Measurements from ENCODE around the gene ERBB2.

DNA sequence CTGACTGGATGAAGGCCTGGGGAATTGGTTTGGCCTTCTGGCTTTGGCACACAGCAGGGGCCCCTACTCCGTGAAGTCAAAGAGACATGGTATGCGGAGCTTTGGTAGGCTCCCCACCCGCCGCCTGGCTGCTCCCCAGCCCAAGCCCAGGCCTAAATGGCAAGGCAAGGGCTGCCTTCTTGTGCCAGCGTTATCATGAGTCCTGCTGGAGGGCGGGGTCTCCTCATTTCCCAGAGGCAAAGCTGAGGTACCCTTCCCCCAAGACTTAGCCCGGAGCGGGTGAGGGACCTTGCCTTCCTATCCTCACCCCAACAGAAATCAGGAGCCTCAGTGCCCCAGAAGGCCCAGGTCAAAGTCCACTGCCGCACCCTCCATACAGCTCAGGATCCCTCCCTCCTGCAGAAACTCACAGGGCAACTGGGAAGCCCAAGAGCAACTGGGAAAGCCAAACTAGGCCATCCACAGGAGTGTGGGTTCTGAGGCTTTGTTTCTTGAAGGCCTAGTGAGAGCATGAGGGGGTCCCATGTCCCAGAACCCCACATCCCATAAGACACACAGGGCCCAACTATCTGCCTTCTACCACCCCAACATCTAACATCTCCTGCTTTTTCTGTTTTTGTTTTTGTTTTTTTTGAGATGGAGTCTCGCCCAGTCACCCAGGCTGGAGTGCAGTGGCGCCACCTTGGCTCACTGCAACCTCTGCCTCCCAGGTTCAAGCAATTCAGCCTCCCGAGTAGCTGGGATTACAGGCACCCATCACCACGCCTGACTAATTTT, 21.3 kb upstream of the ERBB2 start:
- TF ChIP-seq EZH2 (IDR thresholded peaks at IDR 0.05), result no peak
- TF ChIP-seq POLR2AphosphoS5 (IDR thresholded peaks at IDR 0.05; ENCODE audit: borderline replicate concordance, low read depth, low read length), result no peak
